ENCODE data around the gene GBP1. TPM values are rescaled to one million over a fixed set of nuclear protein-coding genes. Genes with fewer than 3 reads are reported as not detected.

GBP1 gene
- total RNA-seq, 1 donor from 2014 or later, result 29.0 TPM

- Histone ChIP-seq H3K36me3 (ENCODE audit: control insufficient read depth, insufficient read depth, low read length) (no peaks in the 10 kb centered on the region), H3K4me3 (ENCODE audit: low read depth, low read length) (no peak overlapping the region), H3K27me3 (ENCODE audit: control insufficient read depth, insufficient read depth, low read length) (no peaks in the 10 kb centered on the region)
- no peak for DNase-seq (ENCODE audit: low read depth)
- TF ChIP-seq CTCF (IDR thresholded peaks at IDR 0.05; ENCODE audit: insufficient read depth, low read length, poor library complexity, severe bottlenecking), result no peak
These were observed 37.0 kb upstream of the GBP1 start for GRCh38 chr1:89102021-89102420.

- no peaks in the 10 kb centered on the region for H3K27me3 ChIP-seq (ENCODE audit: control insufficient read depth, insufficient read depth, low read length)
- no peak for DNase-seq (ENCODE audit: low read depth)
- H3K4me3 ChIP-seq (ENCODE audit: low read depth, low read length), result no peak overlapping the region
- TF ChIP-seq CTCF (IDR thresholded peaks at IDR 0.05; ENCODE audit: insufficient read depth, low read length, poor library complexity, severe bottlenecking), result no peak
- H3K36me3 ChIP-seq (ENCODE audit: control insufficient read depth, insufficient read depth, low read length), result no peaks in the 10 kb centered on the region
These were observed 35.4 kb upstream of the GBP1 start for GRCh38 chr1:89100412-89100811.

- no peak for TF ChIP-seq CTCF (IDR thresholded peaks at IDR 0.05; ENCODE audit: insufficient read depth, low read length, poor library complexity, severe bottlenecking)
- DNase-seq (ENCODE audit: low read depth), result no peak
- H3K27me3 ChIP-seq (ENCODE audit: control insufficient read depth, insufficient read depth, low read length), result no peaks in the 10 kb centered on the region
These were observed 33.8 kb upstream of the GBP1 start for GRCh38 chr1:89098857-89099256.

GRCh38 chr1:89095737-89096136, 30.7 kb upstream of the GBP1 start:
- H3K4me3 ChIP-seq (ENCODE audit: low read depth, low read length), result no peak overlapping the region
- DNase-seq (ENCODE audit: low read depth), result no peak
- H3K27me3 ChIP-seq (ENCODE audit: control insufficient read depth, insufficient read depth, low read length), result no peaks in the 10 kb centered on the region
- no peak for TF ChIP-seq CTCF (IDR thresholded peaks at IDR 0.05; ENCODE audit: insufficient read depth, low read length, poor library complexity, severe bottlenecking)
- no peaks in the 10 kb centered on the region for H3K36me3 ChIP-seq (ENCODE audit: control insufficient read depth, insufficient read depth, low read length)

More at GRCh38 chr1:89098857-89099256, 33.8 kb upstream of the GBP1 start:
- Histone ChIP-seq H3K4me3 (ENCODE audit: low read depth, low read length) (no peak overlapping the region), H3K36me3 (ENCODE audit: control insufficient read depth, insufficient read depth, low read length) (no peaks in the 10 kb centered on the region)

- Histone ChIP-seq H3K27me3 (ENCODE audit: control insufficient read depth, insufficient read depth, low read length) (no peaks in the 10 kb centered on the region), H3K36me3 (ENCODE audit: control insufficient read depth, insufficient read depth, low read length) (no peaks in the 10 kb centered on the region), H3K4me3 (ENCODE audit: low read depth, low read length) (no peak overlapping the region)
- no peak for DNase-seq (ENCODE audit: low read depth)
- no peak for TF ChIP-seq CTCF (IDR thresholded peaks at IDR 0.05; ENCODE audit: insufficient read depth, low read length, poor library complexity, severe bottlenecking)
These were observed 25.0 kb upstream of the GBP1 start for GRCh38 chr1:89089962-89090361.

- Histone ChIP-seq H3K4me3 (ENCODE audit: low read depth, low read length) (no peak overlapping the region), H3K36me3 (ENCODE audit: control insufficient read depth, insufficient read depth, low read length) (no peaks in the 10 kb centered on the region), H3K27me3 (ENCODE audit: control insufficient read depth, insufficient read depth, low read length) (no peaks in the 10 kb centered on the region)
- TF ChIP-seq CTCF (IDR thresholded peaks at IDR 0.05; ENCODE audit: insufficient read depth, low read length, poor library complexity, severe bottlenecking), result no peak
- no peak for DNase-seq (ENCODE audit: low read depth)
These were observed 23.6 kb upstream of the GBP1 start for GRCh38 chr1:89088572-89088971.

All from kidney epithelial cell (primary cell).